Measurements from ENCODE around the gene CST9.

- no peak for TF ChIP-seq CTCF (IDR thresholded peaks at IDR 0.05 in 2 of 3, conservative IDR thresholded peaks at IDR 0.05 in 1 of 3; ENCODE audit: borderline replicate concordance in 1 of 3, insufficient read depth in 1 of 3, low read depth in 2 of 3, low read length in 2 of 3)
- TF ChIP-seq ZNF274 (IDR thresholded peaks at IDR 0.05; ENCODE audit: low read depth, low read length), result no peak
- TF ChIP-seq EZH2 (IDR thresholded peaks at IDR 0.05), result no peak
- TF ChIP-seq POLR2A (IDR thresholded peaks at IDR 0.05; ENCODE audit: borderline replicate concordance, extremely low read depth, insufficient read depth, insufficient read length), result no peak
- TF ChIP-seq RAD21 (IDR thresholded peaks at IDR 0.05; ENCODE audit: low read depth), result no peak
- TF ChIP-seq MAX (IDR thresholded peaks at IDR 0.05), result no peak
- TF ChIP-seq ELF1 (IDR thresholded peaks at IDR 0.05; ENCODE audit: borderline replicate concordance, low read depth), result no peak
- TF ChIP-seq POLR2AphosphoS5 (IDR thresholded peaks at IDR 0.05; ENCODE audit: low read depth, low read length), result no peak
- no peak for TF ChIP-seq SRF (IDR thresholded peaks at IDR 0.05; ENCODE audit: low read depth)
- no peak for TF ChIP-seq EZH2phosphoT487 (IDR thresholded peaks at IDR 0.05; ENCODE audit: borderline replicate concordance)
- TF ChIP-seq CEBPB (IDR thresholded peaks at IDR 0.05; ENCODE audit: low read depth), result no peak
- no peak for TF ChIP-seq SP1 (IDR thresholded peaks at IDR 0.05; ENCODE audit: low read depth)
- TF ChIP-seq REST (IDR thresholded peaks at IDR 0.05; ENCODE audit: low read depth), result no peak
- TF ChIP-seq ZBTB33 (IDR thresholded peaks at IDR 0.05; ENCODE audit: extremely low read depth, insufficient replicate concordance, low read length), result no peak
These were observed 40.8 kb downstream of the CST9 start for GRCh38 chr20:23564927-23565326.

All from HCT116 (cell line).